MM.1S (cell line): ENCODE data around the gene LMCD1.

Experiments used
- DNase-seq: peaks from one replicate; pipeline ENCODE4 v3.0.0-alpha.2; 2015
- H2AFZ ChIP-seq: fragments of 300-600 bp; sonication (generic); 2 replicates; pipeline ENCODE4 v1.6.0; 2016; ENCODE audit warnings: antibody characterized with exemption, low read length
- H3F3A ChIP-seq: fragments of 300-600 bp; sonication (generic); 2 replicates; pipeline ENCODE4 v1.6.1; 2016; ENCODE audit warnings: mild to moderate bottlenecking, antibody characterized with exemption, low read length, moderate library complexity, mixed read lengths; ENCODE audit not compliant: insufficient read depth
- H3K27ac ChIP-seq: fragments of 300-600 bp; sonication (generic); 2 replicates; pipeline ENCODE4 v1.5.1; 2016; ENCODE audit warnings: mild to moderate bottlenecking, low read length
- H3K27me3 ChIP-seq: fragments of 300-600 bp; sonication (generic); replicated peaks from 2 replicates; pipeline ENCODE4 v1.6.0; 2016; ENCODE audit warnings: low read length; ENCODE audit not compliant: insufficient read depth
- H3K36me3 ChIP-seq: fragments of 300-600 bp; sonication (generic); replicated peaks from 2 replicates; pipeline ENCODE4 v1.6.1; 2016; ENCODE audit warnings: mild to moderate bottlenecking, low read length, mixed read lengths; ENCODE audit not compliant: insufficient read depth
- H3K4me1 ChIP-seq: fragments of 300-600 bp; sonication (generic); 2 replicates; pipeline ENCODE4 v1.6.1; 2016; ENCODE audit warnings: low read length, mixed read lengths
- H3K4me2 ChIP-seq: fragments of 300-600 bp; sonication (generic); 2 replicates; pipeline ENCODE4 v1.6.0; 2016; ENCODE audit warnings: low read depth, low read length
- H3K4me3 ChIP-seq: fragments of 300-600 bp; sonication (generic); 2 replicates; pipeline ENCODE4 v1.5.1; 2016; ENCODE audit warnings: low read length, mixed read lengths
- H3K79me2 ChIP-seq: fragments of 300-600 bp; sonication (generic); 2 replicates; pipeline ENCODE4 v1.6.1; 2016; ENCODE audit warnings: mixed run types, low read length, mixed read lengths
- H3K9ac ChIP-seq: fragments of 300-600 bp; sonication (generic); 2 replicates; pipeline ENCODE4 v1.6.1; 2016; ENCODE audit warnings: low read length, mixed read lengths
- H3K9me2 ChIP-seq: fragments of 300-600 bp; sonication (generic); replicated peaks from 2 replicates; pipeline ENCODE4 v1.6.1; 2016; ENCODE audit warnings: mild to moderate bottlenecking, low read length, mixed read lengths; ENCODE audit not compliant: insufficient read depth
- H3K9me3 ChIP-seq: fragments of 300-600 bp; sonication (generic); replicated peaks from 2 replicates; pipeline ENCODE4 v1.6.1; 2016; ENCODE audit warnings: mild to moderate bottlenecking, low read length, mixed read lengths; ENCODE audit not compliant: insufficient read depth
- H4K20me1 ChIP-seq: fragments of 300-600 bp; sonication (generic); 2 replicates; pipeline ENCODE4 v1.6.1; 2016; ENCODE audit warnings: mild to moderate bottlenecking, low read length, moderate library complexity, mixed read lengths; ENCODE audit not compliant: insufficient read depth
- CTCF ChIP-seq: fragments of 300-600 bp; sonication (generic); IDR thresholded peaks from 2 replicates; pipeline ENCODE4 v1.5.1; 2016; ENCODE audit warnings: antibody characterized with exemption, low read length, mixed read lengths
- EZH2 ChIP-seq: fragments of 300-600 bp; sonication (generic); optimal IDR thresholded peaks from 2 replicates; pipeline ENCODE3; 2017; ENCODE audit warnings: low read depth, mild to moderate bottlenecking, antibody characterized with exemption, low read length, mixed read lengths
- EZH2phosphoT487 ChIP-seq: fragments of 300-600 bp; sonication (generic); IDR thresholded peaks from 2 replicates; pipeline ENCODE4 v1.6.1; 2018; ENCODE audit warnings: antibody characterized with exemption, low read length

LMCD1 gene

GRCh38 chr3:8621141-8621540 lies 119.5 kb downstream of the LMCD1 start:
- H3K9ac ChIP-seq, result no peak overlapping the region
- no peaks in the 10 kb centered on the region for H3F3A ChIP-seq
- no peaks in the 10 kb centered on the region for H3K36me3 ChIP-seq
- no peak overlapping the region for H3K27ac ChIP-seq
- TF ChIP-seq EZH2phosphoT487 (no peak), EZH2 (no peak), CTCF (no peak)
- no peak overlapping the region for H3K4me2 ChIP-seq
- no peaks in the 10 kb centered on the region for H3K9me2 ChIP-seq
- no peaks in the 10 kb centered on the region for H3K4me1 ChIP-seq
- H3K27me3 ChIP-seq, result no peaks in the 10 kb centered on the region
- DNase-seq, result no peak
- H3K79me2 ChIP-seq, result no peaks in the 10 kb centered on the region
- H3K4me3 ChIP-seq, result no peak overlapping the region
- no peak overlapping the region for H2AFZ ChIP-seq
- no peaks in the 10 kb centered on the region for H4K20me1 ChIP-seq
- H3K9me3 ChIP-seq, result no peaks in the 10 kb centered on the region

- no peaks in the 10 kb centered on the region for H3K36me3 ChIP-seq
- H3K27me3 ChIP-seq, result no peaks in the 10 kb centered on the region
- no peak overlapping the region for H3K27ac ChIP-seq
- no peaks in the 10 kb centered on the region for H3K9me2 ChIP-seq
- H3K4me2 ChIP-seq, result no peak overlapping the region
- no peaks in the 10 kb centered on the region for H3K79me2 ChIP-seq
- no peak overlapping the region for H3K4me3 ChIP-seq
- H4K20me1 ChIP-seq, result no peaks in the 10 kb centered on the region
- DNase-seq, result no peak
- no peaks in the 10 kb centered on the region for H3K4me1 ChIP-seq
- no peak overlapping the region for H3K9ac ChIP-seq
- no peak overlapping the region for H2AFZ ChIP-seq
- TF ChIP-seq EZH2 (no peak), EZH2phosphoT487 (no peak), CTCF (no peak)
- H3F3A ChIP-seq, result no peaks in the 10 kb centered on the region
- H3K9me3 ChIP-seq, result no peaks in the 10 kb centered on the region
Observed at GRCh38 chr3:8621872-8622271, 120.2 kb downstream of the LMCD1 start.

GRCh38 chr3:8622873-8623691 lies 121.5 kb downstream of the LMCD1 start:
- DNase-seq, result peak; percentile 51
- no peaks in the 10 kb centered on the region for H3K4me1 ChIP-seq
- peak overlapping the region; percentile 54 for H3K4me2 ChIP-seq
- no peaks in the 10 kb centered on the region for H3K9me3 ChIP-seq
- H4K20me1 ChIP-seq, result no peaks in the 10 kb centered on the region
- peak; percentile 85 for TF ChIP-seq CTCF
- no peak for TF ChIP-seq EZH2
- H3K36me3 ChIP-seq, result no peaks in the 10 kb centered on the region
- no peaks in the 10 kb centered on the region for H3K79me2 ChIP-seq
- no peaks in the 10 kb centered on the region for H3K9me2 ChIP-seq
- H3K9ac ChIP-seq, result peak overlapping the region; percentile 36; the same call in 1 of the 2 replicates
- peak overlapping the region; percentile 39 for H3K4me3 ChIP-seq
- H3K27me3 ChIP-seq, result no peaks in the 10 kb centered on the region
- H2AFZ ChIP-seq, result peak overlapping the region; percentile 85
- no peak overlapping the region for H3K27ac ChIP-seq
- no peaks in the 10 kb centered on the region for H3F3A ChIP-seq
